DOHH2 (cell line): ENCODE results near the gene NCAM1.

Source experiments
- H3F3A ChIP-seq: fragments of 200-600 bp; sonication (generic), shearing (Covaris generic); 2 replicates; pipeline ENCODE4 v1.6.0; 2016; ENCODE audit warnings: antibody characterized with exemption, mild to moderate bottlenecking; ENCODE audit not compliant: control insufficient read depth, insufficient read depth
- H3K27ac ChIP-seq: fragments of 200-600 bp; sonication (generic); 2 replicates; pipeline ENCODE4 v1.5.1; 2014; ENCODE audit warnings: low read depth, mild to moderate bottlenecking, low read length, moderate library complexity
- H3K27me3 ChIP-seq: fragments of 200-600 bp; sonication (generic); 2 replicates; pipeline ENCODE4 v1.6.1; 2014; ENCODE audit warnings: mild to moderate bottlenecking, low read length, mixed read lengths; ENCODE audit not compliant: control insufficient read depth
- H3K36me3 ChIP-seq: fragments of 200-600 bp; sonication (generic); 2 replicates; pipeline ENCODE4 v1.6.1; 2014; ENCODE audit warnings: mild to moderate bottlenecking, low read length, moderate library complexity, mixed read lengths; ENCODE audit not compliant: control insufficient read depth
- H3K4me1 ChIP-seq: fragments of 200-600 bp; sonication (generic); 2 replicates; pipeline ENCODE4 v1.6.1; 2014; ENCODE audit warnings: mild to moderate bottlenecking, low read length, mixed read lengths; ENCODE audit not compliant: control insufficient read depth
- H3K4me2 ChIP-seq: fragments of 200-600 bp; sonication (generic); 2 replicates; pipeline ENCODE4 v1.6.0; 2014; ENCODE audit warnings: mild to moderate bottlenecking, low read length, moderate library complexity
- H3K4me3 ChIP-seq: fragments of 200-600 bp; sonication (generic); 2 replicates; pipeline ENCODE4 v1.5.1; 2014; ENCODE audit warnings: mild to moderate bottlenecking, low read length, mixed read lengths
- H3K79me2 ChIP-seq: fragments of 200-600 bp; sonication (generic); 2 replicates; pipeline ENCODE4 v1.6.1; 2014; ENCODE audit warnings: mild to moderate bottlenecking, low read length, mixed read lengths; ENCODE audit not compliant: control insufficient read depth
- H3K9me2 ChIP-seq: fragments of 200-600 bp; sonication (generic); replicated peaks from 2 replicates; pipeline ENCODE4 v1.6.1; 2014; ENCODE audit warnings: mild to moderate bottlenecking, low read length, mixed read lengths; ENCODE audit not compliant: control insufficient read depth
- H3K9me3 ChIP-seq: fragments of 200-600 bp; sonication (generic); 2 replicates; pipeline ENCODE4 v1.6.1; 2014; ENCODE audit warnings: antibody characterized with exemption, low read length, mixed read lengths; ENCODE audit not compliant: control insufficient read depth, insufficient read depth
- H4K20me1 ChIP-seq: fragments of 200-600 bp; sonication (generic); 2 replicates; pipeline ENCODE4 v1.6.0; 2014; ENCODE audit warnings: low read depth, mild to moderate bottlenecking, antibody characterized with exemption, low read length, moderate library complexity; ENCODE audit not compliant: control insufficient read depth, insufficient read depth
- CTCF ChIP-seq: fragments of 200-600 bp; sonication (generic); IDR thresholded peaks from one replicate; pipeline ENCODE4 v1.5.1; 2014; ENCODE audit warnings: antibody characterized with exemption, mild to moderate bottlenecking, low read depth, low read length; ENCODE audit not compliant: poor library complexity, severe bottlenecking
- EZH2phosphoT487 ChIP-seq: fragments of 200-600 bp; sonication (generic); IDR thresholded peaks from 2 replicates; pipeline ENCODE4 v1.6.1; 2017; ENCODE audit warnings: borderline replicate concordance, mild to moderate bottlenecking, antibody characterized with exemption, low read length, moderate library complexity, mixed read lengths

Gene NCAM1

GRCh38 chr11:113163291-113164030, 202.2 kb downstream of the NCAM1 start:
- TF ChIP-seq CTCF = no peak
- TF ChIP-seq EZH2phosphoT487 = no peak

GRCh38 chr11:113166280-113166679, 205.1 kb downstream of the NCAM1 start:
- no peaks in the 10 kb centered on the region for H3K27me3 ChIP-seq
- H3K4me2 ChIP-seq = no peak overlapping the region
- no peaks in the 10 kb centered on the region for H3K9me3 ChIP-seq

More at GRCh38 chr11:113163291-113164030, 202.2 kb downstream of the NCAM1 start:
- H3K27me3 ChIP-seq = no peaks in the 10 kb centered on the region
- H4K20me1 ChIP-seq = no peaks in the 10 kb centered on the region
- H3K4me2 ChIP-seq = no peak overlapping the region
- H3K4me3 ChIP-seq = no peak overlapping the region
- H3K9me2 ChIP-seq = no peaks in the 10 kb centered on the region
- H3K9me3 ChIP-seq = no peaks in the 10 kb centered on the region
- H3F3A ChIP-seq = no peaks in the 10 kb centered on the region
- H3K79me2 ChIP-seq = no peaks in the 10 kb centered on the region
- H3K4me1 ChIP-seq = no peaks in the 10 kb centered on the region
- H3K36me3 ChIP-seq = no peaks in the 10 kb centered on the region
- H3K27ac ChIP-seq = no peak overlapping the region

GRCh38 chr11:113167599-113167998, 206.4 kb downstream of the NCAM1 start:
- Histone ChIP-seq H3K27me3 (no peaks in the 10 kb centered on the region), H4K20me1 (no peaks in the 10 kb centered on the region)
- TF ChIP-seq EZH2phosphoT487 (no peak), CTCF (no peak)

More at GRCh38 chr11:113166280-113166679, 205.1 kb downstream of the NCAM1 start:
- Histone ChIP-seq H3K79me2 (no peaks in the 10 kb centered on the region), H3F3A (no peaks in the 10 kb centered on the region), H3K4me3 (no peak overlapping the region), H3K36me3 (no peaks in the 10 kb centered on the region), H3K4me1 (no peaks in the 10 kb centered on the region), H3K9me2 (no peaks in the 10 kb centered on the region), H4K20me1 (no peaks in the 10 kb centered on the region), H3K27ac (no peak overlapping the region)
- TF ChIP-seq CTCF (no peak), EZH2phosphoT487 (no peak)

More at GRCh38 chr11:113167599-113167998, 206.4 kb downstream of the NCAM1 start:
- no peaks in the 10 kb centered on the region for H3K36me3 ChIP-seq
- no peak overlapping the region for H3K4me2 ChIP-seq
- H3K27ac ChIP-seq = no peak overlapping the region
- H3K9me3 ChIP-seq = no peaks in the 10 kb centered on the region
- no peaks in the 10 kb centered on the region for H3F3A ChIP-seq
- H3K9me2 ChIP-seq = no peaks in the 10 kb centered on the region
- H3K4me3 ChIP-seq = no peak overlapping the region
- no peaks in the 10 kb centered on the region for H3K79me2 ChIP-seq
- H3K4me1 ChIP-seq = no peaks in the 10 kb centered on the region
